RWPE2 (cell line): ENCODE results near the gene GOLPH3L.
"Not testable (repeated sequence)": the region's sequence is repeated elsewhere in the genome, so short reads cannot be mapped to it uniquely, and the experiment has no call there.

Experiments
- ATAC-seq: fragments of 200-7000 bp; cut with Tn5 transposase; 3 replicates; pipeline ENCODE4 v1.9.1; 2021; ENCODE audit warnings: low read depth
- DNase-seq: peaks from one replicate; pipeline ENCODE4 v3.0.0-alpha.2; 2020; ENCODE audit warnings: low spot score
- H3K27ac ChIP-seq: fragments of 450-650 bp; 2 replicates; pipeline ENCODE4 v1.5.1; 2017; ENCODE audit warnings: mild to moderate bottlenecking; ENCODE audit not compliant: poor library complexity, severe bottlenecking
- H3K27me3 ChIP-seq: fragments of 250-450 bp; sonication (Bioruptor Pico); 2 replicates; pipeline ENCODE4 v1.5.1; 2021; ENCODE audit warnings: mild to moderate bottlenecking, moderate library complexity; ENCODE audit not compliant: insufficient read depth, poor library complexity, severe bottlenecking
- H3K36me3 ChIP-seq: fragments of 250-450 bp; sonication (Bioruptor Pico); 2 replicates; pipeline ENCODE4 v1.5.1; 2020; ENCODE audit warnings: low read depth, mild to moderate bottlenecking, moderate library complexity
- H3K4me1 ChIP-seq: fragments of 250-450 bp; sonication (Bioruptor Pico); 2 replicates; pipeline ENCODE4 v1.5.1; 2021; ENCODE audit warnings: mild to moderate bottlenecking, moderate library complexity; ENCODE audit not compliant: insufficient read depth, poor library complexity, severe bottlenecking
- H3K4me3 ChIP-seq: fragments of 250-450 bp; sonication (Bioruptor Pico); 2 replicates; pipeline ENCODE4 v1.5.1; 2021; ENCODE audit warnings: mild to moderate bottlenecking, moderate library complexity; ENCODE audit not compliant: severe bottlenecking
- H3K9me3 ChIP-seq: fragments of 250-450 bp; sonication (Bioruptor Pico); 2 replicates; pipeline ENCODE4 v1.5.1; 2021; ENCODE audit warnings: mild to moderate bottlenecking, moderate library complexity; ENCODE audit not compliant: severe bottlenecking
- TF ChIP-seq, protein P1 (sequence below): fragments of 450-650 bp; IDR thresholded peaks from one replicate; pipeline ENCODE4 v1.5.1; 2017; ENCODE audit warnings: mild to moderate bottlenecking, moderate library complexity; ENCODE audit not compliant: poor library complexity, severe bottlenecking

Gene GOLPH3L

DNA sequence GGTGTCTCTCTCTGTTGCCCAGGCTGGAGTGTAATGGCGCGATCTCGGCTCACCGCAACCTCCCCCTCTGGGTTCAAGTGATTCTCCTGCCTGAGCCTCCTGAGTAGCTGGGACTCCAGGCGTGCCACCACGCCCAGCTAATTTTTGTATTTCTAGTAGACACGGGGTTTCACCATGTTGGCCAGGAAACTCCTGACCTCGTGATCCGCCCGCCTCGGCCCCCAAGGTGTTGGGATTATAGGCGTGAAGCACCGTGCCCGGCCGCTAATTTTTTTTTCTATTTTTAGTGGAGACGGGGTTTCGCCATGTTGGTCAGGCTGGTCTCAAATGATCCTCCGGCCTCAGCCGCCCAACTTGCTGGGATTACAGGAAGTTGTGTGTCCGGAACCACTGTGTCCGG lies 23.1 kb upstream of the GOLPH3L start:
- DNase-seq (no peak), ATAC-seq (no peak)
- TF ChIP-seq, protein P1, sequence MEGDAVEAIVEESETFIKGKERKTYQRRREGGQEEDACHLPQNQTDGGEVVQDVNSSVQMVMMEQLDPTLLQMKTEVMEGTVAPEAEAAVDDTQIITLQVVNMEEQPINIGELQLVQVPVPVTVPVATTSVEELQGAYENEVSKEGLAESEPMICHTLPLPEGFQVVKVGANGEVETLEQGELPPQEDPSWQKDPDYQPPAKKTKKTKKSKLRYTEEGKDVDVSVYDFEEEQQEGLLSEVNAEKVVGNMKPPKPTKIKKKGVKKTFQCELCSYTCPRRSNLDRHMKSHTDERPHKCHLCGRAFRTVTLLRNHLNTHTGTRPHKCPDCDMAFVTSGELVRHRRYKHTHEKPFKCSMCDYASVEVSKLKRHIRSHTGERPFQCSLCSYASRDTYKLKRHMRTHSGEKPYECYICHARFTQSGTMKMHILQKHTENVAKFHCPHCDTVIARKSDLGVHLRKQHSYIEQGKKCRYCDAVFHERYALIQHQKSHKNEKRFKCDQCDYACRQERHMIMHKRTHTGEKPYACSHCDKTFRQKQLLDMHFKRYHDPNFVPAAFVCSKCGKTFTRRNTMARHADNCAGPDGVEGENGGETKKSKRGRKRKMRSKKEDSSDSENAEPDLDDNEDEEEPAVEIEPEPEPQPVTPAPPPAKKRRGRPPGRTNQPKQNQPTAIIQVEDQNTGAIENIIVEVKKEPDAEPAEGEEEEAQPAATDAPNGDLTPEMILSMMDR = no peak
- Histone ChIP-seq H3K4me1 (no peaks in the 10 kb centered on the region), H3K9me3 (no peaks in the 10 kb centered on the region), H3K4me3 (no peak overlapping the region), H3K36me3 (no peaks in the 10 kb centered on the region), H3K27ac (no peak overlapping the region), H3K27me3 (no peaks in the 10 kb centered on the region)

DNA sequence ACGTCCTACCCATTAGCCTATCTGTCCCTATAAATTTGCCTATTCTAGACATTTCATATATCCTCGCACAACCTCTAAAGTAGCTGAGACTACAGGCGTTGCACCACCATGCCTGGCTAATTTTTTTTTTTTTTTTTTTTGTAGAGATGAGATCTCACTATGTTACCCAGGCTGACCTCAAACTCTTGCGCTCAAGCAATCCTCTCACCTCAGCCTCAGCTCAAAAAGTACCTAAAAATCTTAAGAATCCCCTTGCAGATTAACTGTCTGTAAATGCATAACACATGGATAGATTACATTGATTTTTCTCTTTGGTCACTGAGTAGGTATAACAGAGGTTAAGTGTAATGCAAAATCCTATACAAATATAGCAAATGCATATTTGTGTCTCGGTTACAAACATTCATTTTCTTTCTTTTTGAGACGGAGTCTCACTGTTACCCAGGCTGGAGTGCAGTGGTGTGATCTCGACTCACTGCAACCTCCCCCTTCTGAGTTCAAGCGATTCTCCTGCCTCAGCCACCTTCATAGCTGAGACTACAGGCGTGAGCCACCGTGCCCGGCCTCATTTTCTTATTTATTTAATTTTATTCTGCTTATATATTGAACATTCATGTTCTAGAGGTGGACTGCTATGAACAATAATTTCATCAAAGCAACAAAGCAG lies 21.4 kb upstream of the GOLPH3L start:
- Histone ChIP-seq H3K4me1 (no peaks in the 10 kb centered on the region), H3K36me3 (no peaks in the 10 kb centered on the region), H3K27me3 (no peaks in the 10 kb centered on the region), H3K4me3 (no peak overlapping the region), H3K9me3 (no peaks in the 10 kb centered on the region), H3K27ac (no peak overlapping the region)
- DNase-seq (no peak), ATAC-seq (no peak)
- TF ChIP-seq, protein P1 = no peak

DNA sequence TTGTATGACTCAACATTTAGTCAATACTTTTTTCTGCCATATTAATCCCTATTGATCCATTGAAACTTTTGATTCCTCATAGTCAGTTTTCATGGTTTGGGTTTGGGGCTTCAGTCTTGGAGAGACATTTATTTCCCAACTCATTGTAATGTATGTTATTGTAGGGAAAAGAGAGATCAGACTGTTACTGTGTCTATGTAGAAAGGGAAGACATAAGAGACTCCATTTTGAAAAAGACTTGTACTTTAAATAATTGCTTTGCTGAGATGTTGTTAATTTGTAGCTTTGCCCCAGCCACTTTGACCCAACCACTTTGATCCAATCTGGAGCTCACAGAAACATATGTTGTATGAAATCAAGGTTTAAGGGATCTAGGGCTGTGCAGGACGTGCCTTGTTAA lies 12.1 kb upstream of the GOLPH3L start:
- not testable (repeated sequence) for ATAC-seq, DNase-seq, H3K4me3 ChIP-seq, H3K27me3 ChIP-seq, H3K27ac ChIP-seq, H3K36me3 ChIP-seq, H3K4me1 ChIP-seq, H3K9me3 ChIP-seq

DNA sequence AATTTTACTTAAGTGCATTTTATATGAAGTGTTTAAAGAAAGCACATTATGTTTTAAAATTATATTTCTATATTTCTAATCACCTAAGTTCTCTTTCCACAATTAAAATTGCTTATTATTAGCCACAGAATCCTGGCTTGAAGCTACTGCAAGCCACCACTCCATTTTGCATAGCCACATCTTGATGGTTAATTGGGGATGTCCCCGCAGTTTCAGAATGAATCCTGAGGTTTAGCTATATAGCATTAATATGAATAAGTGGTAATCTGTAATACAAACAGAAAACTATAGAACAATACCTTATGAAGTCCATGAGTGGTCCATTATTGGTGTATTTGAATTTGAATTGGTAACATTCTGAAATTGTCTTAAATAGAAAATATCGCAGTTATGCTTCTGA lies 11.6 kb upstream of the GOLPH3L start:
- ATAC-seq = no peak
- Histone ChIP-seq H3K36me3 (no peaks in the 10 kb centered on the region), H3K4me1 (no peaks in the 10 kb centered on the region), H3K27ac (no peak overlapping the region), H3K4me3 (no peak overlapping the region), H3K27me3 (no peaks in the 10 kb centered on the region), H3K9me3 (no peaks in the 10 kb centered on the region)
- DNase-seq = no peak
- TF ChIP-seq, protein P1 = no peak

DNA sequence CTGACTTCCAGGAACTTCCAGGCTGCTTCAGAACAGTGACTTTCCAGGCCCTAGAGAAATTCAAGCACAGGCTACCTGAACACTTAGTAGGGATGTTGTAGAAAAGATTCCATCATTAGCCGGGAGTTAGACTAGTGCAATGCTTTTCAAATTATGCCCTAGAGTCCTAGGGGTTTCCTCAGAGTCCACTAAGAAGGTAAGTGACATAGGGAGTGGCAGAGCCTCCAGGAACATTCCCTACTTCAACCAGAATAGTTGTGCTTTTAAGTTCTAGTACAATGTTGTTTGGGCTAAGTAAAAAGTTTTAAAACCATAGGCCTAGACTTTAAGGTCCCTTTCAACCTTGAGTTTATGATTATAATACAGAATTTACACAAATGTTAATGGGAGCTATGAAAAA lies 9.1 kb upstream of the GOLPH3L start:
- no peak for DNase-seq
- H3K27ac ChIP-seq = no peak overlapping the region
- no peaks in the 10 kb centered on the region for H3K36me3 ChIP-seq
- TF ChIP-seq, protein P1 = no peak
- no peak for ATAC-seq
- H3K27me3 ChIP-seq = no peaks in the 10 kb centered on the region
- H3K4me1 ChIP-seq = no peaks in the 10 kb centered on the region
- H3K4me3 ChIP-seq = no peak overlapping the region
- no peaks in the 10 kb centered on the region for H3K9me3 ChIP-seq
